HCT116 (cell line): ENCODE measurements around the gene ARHGAP12.

Experiments used
- JUND ChIP-seq: IDR thresholded peaks from 2 replicates; pipeline ENCODE4 v1.6.1; 2012
- POLR2A ChIP-seq: IDR thresholded peaks from 2 replicates; pipeline ENCODE4 v1.7.0; 2011; ENCODE audit warnings: borderline replicate concordance; ENCODE audit not compliant: insufficient read depth, insufficient read length; ENCODE audit errors: extremely low read depth
- TF ChIP-seq, protein P1 (sequence below): IDR thresholded peaks from 2 replicates; pipeline ENCODE4 v1.6.1; 2012; ENCODE audit warnings: low read depth
- TF ChIP-seq, protein P2 (sequence below), 3 experiments: fragments of 200-600 bp in 1 of 3; sonication (generic) in 1 of 3; IDR thresholded peaks in 2 of 3; conservative IDR thresholded peaks in 1 of 3; 2 replicates each; pipeline ENCODE4 v1.5.1; 2012 to 2017; ENCODE audit warnings: low read depth in 2 of 3, low read length in 2 of 3, antibody characterized with exemption in 1 of 3, borderline replicate concordance in 1 of 3, control low read depth in 1 of 3, mild to moderate bottlenecking in 1 of 3, mixed read lengths in 1 of 3, mixed run types in 1 of 3, moderate library complexity in 1 of 3; ENCODE audit not compliant: insufficient read depth in 1 of 3

GRCh38 chr10:31942892-31943291, 14.3 kb upstream of the ARHGAP12 start:
- TF ChIP-seq POLR2A (no peak), JUND (no peak)
- TF ChIP-seq, protein P1, sequence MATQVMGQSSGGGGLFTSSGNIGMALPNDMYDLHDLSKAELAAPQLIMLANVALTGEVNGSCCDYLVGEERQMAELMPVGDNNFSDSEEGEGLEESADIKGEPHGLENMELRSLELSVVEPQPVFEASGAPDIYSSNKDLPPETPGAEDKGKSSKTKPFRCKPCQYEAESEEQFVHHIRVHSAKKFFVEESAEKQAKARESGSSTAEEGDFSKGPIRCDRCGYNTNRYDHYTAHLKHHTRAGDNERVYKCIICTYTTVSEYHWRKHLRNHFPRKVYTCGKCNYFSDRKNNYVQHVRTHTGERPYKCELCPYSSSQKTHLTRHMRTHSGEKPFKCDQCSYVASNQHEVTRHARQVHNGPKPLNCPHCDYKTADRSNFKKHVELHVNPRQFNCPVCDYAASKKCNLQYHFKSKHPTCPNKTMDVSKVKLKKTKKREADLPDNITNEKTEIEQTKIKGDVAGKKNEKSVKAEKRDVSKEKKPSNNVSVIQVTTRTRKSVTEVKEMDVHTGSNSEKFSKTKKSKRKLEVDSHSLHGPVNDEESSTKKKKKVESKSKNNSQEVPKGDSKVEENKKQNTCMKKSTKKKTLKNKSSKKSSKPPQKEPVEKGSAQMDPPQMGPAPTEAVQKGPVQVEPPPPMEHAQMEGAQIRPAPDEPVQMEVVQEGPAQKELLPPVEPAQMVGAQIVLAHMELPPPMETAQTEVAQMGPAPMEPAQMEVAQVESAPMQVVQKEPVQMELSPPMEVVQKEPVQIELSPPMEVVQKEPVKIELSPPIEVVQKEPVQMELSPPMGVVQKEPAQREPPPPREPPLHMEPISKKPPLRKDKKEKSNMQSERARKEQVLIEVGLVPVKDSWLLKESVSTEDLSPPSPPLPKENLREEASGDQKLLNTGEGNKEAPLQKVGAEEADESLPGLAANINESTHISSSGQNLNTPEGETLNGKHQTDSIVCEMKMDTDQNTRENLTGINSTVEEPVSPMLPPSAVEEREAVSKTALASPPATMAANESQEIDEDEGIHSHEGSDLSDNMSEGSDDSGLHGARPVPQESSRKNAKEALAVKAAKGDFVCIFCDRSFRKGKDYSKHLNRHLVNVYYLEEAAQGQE, result no peak
- TF ChIP-seq, protein P2, sequence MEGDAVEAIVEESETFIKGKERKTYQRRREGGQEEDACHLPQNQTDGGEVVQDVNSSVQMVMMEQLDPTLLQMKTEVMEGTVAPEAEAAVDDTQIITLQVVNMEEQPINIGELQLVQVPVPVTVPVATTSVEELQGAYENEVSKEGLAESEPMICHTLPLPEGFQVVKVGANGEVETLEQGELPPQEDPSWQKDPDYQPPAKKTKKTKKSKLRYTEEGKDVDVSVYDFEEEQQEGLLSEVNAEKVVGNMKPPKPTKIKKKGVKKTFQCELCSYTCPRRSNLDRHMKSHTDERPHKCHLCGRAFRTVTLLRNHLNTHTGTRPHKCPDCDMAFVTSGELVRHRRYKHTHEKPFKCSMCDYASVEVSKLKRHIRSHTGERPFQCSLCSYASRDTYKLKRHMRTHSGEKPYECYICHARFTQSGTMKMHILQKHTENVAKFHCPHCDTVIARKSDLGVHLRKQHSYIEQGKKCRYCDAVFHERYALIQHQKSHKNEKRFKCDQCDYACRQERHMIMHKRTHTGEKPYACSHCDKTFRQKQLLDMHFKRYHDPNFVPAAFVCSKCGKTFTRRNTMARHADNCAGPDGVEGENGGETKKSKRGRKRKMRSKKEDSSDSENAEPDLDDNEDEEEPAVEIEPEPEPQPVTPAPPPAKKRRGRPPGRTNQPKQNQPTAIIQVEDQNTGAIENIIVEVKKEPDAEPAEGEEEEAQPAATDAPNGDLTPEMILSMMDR (IDR thresholded peaks at IDR 0.05 in 2 of 3, conservative IDR thresholded peaks at IDR 0.05 in 1 of 3; ENCODE audit: borderline replicate concordance in 1 of 3, insufficient read depth in 1 of 3, low read depth in 2 of 3, low read length in 2 of 3), result no peak
